ENCODE data around the gene NOG. TPM values are rescaled to one million over a fixed set of nuclear protein-coding genes. Genes with fewer than 3 reads are reported as not detected.

Gene NOG
- total RNA-seq = 1.3 and 1.4 TPM in 2 replicates

DNA sequence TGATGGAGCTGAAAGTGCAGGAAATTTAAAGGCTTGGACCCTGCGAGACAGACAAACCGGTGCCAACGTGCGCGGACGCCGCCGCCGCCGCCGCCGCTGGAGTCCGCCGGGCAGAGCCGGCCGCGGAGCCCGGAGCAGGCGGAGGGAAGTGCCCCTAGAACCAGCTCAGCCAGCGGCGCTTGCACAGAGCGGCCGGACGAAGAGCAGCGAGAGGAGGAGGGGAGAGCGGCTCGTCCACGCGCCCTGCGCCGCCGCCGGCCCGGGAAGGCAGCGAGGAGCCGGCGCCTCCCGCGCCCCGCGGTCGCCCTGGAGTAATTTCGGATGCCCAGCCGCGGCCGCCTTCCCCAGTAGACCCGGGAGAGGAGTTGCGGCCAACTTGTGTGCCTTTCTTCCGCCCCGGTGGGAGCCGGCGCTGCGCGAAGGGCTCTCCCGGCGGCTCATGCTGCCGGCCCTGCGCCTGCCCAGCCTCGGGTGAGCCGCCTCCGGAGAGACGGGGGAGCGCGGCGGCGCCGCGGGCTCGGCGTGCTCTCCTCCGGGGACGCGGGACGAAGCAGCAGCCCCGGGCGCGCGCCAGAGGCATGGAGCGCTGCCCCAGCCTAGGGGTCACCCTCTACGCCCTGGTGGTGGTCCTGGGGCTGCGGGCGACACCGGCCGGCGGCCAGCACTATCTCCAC is at the start of gene NOG:
TSS of gene NOG (plus strand) at position 54 of the 674 bp plus-strand sequence. CDS start at position 579, 525 bp downstream.

Other genes starting within 250 kb of the NOG start
- gene C17orf67, start 240.2 kb downstream of the NOG start, total RNA-seq = 0.55 and 1.6 TPM in 2 replicates
- gene DGKE, start 240.5 kb downstream of the NOG start, total RNA-seq = 2.8 and 4.1 TPM in 2 replicates